ENCODE results near the gene GMCL2.

Gene GMCL2

GRCh38 chr5:178182158-178182876 is 4.9 kb downstream of the GMCL2 start:
- TF ChIP-seq CTCF (IDR thresholded peaks at IDR 0.05; ENCODE audit: control insufficient read depth, extremely low read depth, insufficient read depth) = no peak
- DNase-seq (ENCODE audit: low read depth) = no peak
- no peak overlapping the region for H3K4me3 ChIP-seq (ENCODE audit: low read depth, low read length)

- no peak for TF ChIP-seq CTCF (IDR thresholded peaks at IDR 0.05; ENCODE audit: control insufficient read depth, extremely low read depth, insufficient read depth)
- no peak overlapping the region for H3K4me3 ChIP-seq (ENCODE audit: low read depth, low read length)
- no peak for DNase-seq (ENCODE audit: low read depth)
Measured at GRCh38 chr5:178180141-178180863, 6.9 kb downstream of the GMCL2 start.

- no peak for DNase-seq (ENCODE audit: low read depth)
- no peak for TF ChIP-seq CTCF (IDR thresholded peaks at IDR 0.05; ENCODE audit: control insufficient read depth, extremely low read depth, insufficient read depth)
- H3K4me3 ChIP-seq (ENCODE audit: low read depth, low read length) = no peak overlapping the region
Measured at GRCh38 chr5:178177569-178177968, 9.6 kb downstream of the GMCL2 start.

GRCh38 chr5:178176791-178177190 is 10.4 kb downstream of the GMCL2 start:
- no peak overlapping the region for H3K4me3 ChIP-seq (ENCODE audit: low read depth, low read length)
- no peak for TF ChIP-seq CTCF (IDR thresholded peaks at IDR 0.05; ENCODE audit: control insufficient read depth, extremely low read depth, insufficient read depth)
- DNase-seq (ENCODE audit: low read depth) = no peak

- no peak overlapping the region for H3K4me3 ChIP-seq (ENCODE audit: low read depth, low read length)
- no peak for DNase-seq (ENCODE audit: low read depth)
- TF ChIP-seq CTCF (IDR thresholded peaks at IDR 0.05; ENCODE audit: control insufficient read depth, extremely low read depth, insufficient read depth) = no peak
Measured at GRCh38 chr5:178174456-178174855, 12.7 kb downstream of the GMCL2 start.

- H3K4me3 ChIP-seq (ENCODE audit: low read depth, low read length) = no peak overlapping the region
- DNase-seq (ENCODE audit: low read depth) = no peak
- TF ChIP-seq CTCF (IDR thresholded peaks at IDR 0.05; ENCODE audit: control insufficient read depth, extremely low read depth, insufficient read depth) = no peak
Measured at GRCh38 chr5:178170455-178170854, 16.7 kb downstream of the GMCL2 start.

Measured in LNCaP clone FGC (cell line).